GM18505 (cell line): Measurements from ENCODE around the gene RSU1.

Experiments
- ATAC-seq: cut with Tn5 transposase; IDR thresholded peaks from one replicate; pipeline ENCODE4 v1.9.1; 2021; ENCODE audit not compliant: unreplicated experiment
- POLR2A ChIP-seq: IDR thresholded peaks from 4 replicates; pipeline ENCODE4 v1.6.1; 2011; ENCODE audit warnings: borderline replicate concordance; ENCODE audit not compliant: insufficient read depth, insufficient read length; ENCODE audit errors: extremely low read depth

RSU1 gene

GRCh38 chr10:16646181-16647059 lies 170.8 kb downstream of the RSU1 start:
- TF ChIP-seq POLR2A: no peak
- ATAC-seq: no peak

- TF ChIP-seq POLR2A: no peak
- no peak for ATAC-seq
Observed at GRCh38 chr10:16644146-16644545, 173.1 kb downstream of the RSU1 start.

DNA sequence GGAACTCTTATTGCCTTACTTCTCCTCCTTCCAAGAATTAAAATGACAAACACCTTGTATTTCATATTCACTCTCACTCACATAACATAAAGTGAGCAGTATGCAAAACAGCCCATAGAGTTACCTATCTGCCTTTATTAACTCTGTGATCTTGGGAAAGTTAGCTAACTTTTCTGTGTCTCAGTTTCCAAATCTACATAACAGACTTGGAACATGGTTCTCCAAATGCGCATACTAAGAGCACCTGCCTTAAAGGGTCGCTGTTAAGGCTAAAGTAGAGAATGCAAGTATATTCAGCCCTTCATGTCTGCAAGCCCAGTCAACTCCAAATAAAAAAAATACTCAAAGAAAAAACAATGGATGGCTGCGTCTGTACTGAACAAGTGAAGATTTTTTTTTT lies 173.7 kb downstream of the RSU1 start:
- ATAC-seq: no peak
- no peak for TF ChIP-seq POLR2A

- no peak for ATAC-seq
- no peak for TF ChIP-seq POLR2A
Observed at GRCh38 chr10:16640153-16640552, 177.1 kb downstream of the RSU1 start.

GRCh38 chr10:16639471-16639870 lies 177.8 kb downstream of the RSU1 start:
- no peak for ATAC-seq
- no peak for TF ChIP-seq POLR2A

- ATAC-seq: no peak
- TF ChIP-seq POLR2A: no peak
Observed at GRCh38 chr10:16632996-16633395, 184.2 kb downstream of the RSU1 start.

DNA sequence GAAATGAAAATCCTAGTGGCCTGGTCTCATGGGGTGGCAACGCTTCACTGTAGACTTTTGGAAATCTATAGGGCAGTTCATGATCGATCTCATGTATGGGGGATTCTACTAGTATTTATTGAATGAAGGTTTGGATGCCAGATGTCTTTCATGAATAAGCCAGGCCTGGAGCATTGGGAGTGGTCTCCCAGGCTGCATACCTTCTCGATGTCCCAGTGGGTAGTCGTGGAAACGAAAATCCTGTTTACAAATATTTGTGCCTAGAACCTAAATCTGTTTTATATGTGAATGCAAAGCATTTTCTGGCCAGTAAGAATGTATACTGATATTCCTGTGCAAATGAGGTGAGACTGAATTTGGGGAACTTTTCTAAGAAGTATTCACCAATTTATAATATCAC lies 190.5 kb downstream of the RSU1 start:
- ATAC-seq: no peak

GRCh38 chr10:16612981-16613355 lies 204.3 kb downstream of the RSU1 start:
- no peak for TF ChIP-seq POLR2A
- ATAC-seq: no peak

More for the DNA sequence above, 190.5 kb downstream of the RSU1 start:
- no peak for TF ChIP-seq POLR2A

DNA sequence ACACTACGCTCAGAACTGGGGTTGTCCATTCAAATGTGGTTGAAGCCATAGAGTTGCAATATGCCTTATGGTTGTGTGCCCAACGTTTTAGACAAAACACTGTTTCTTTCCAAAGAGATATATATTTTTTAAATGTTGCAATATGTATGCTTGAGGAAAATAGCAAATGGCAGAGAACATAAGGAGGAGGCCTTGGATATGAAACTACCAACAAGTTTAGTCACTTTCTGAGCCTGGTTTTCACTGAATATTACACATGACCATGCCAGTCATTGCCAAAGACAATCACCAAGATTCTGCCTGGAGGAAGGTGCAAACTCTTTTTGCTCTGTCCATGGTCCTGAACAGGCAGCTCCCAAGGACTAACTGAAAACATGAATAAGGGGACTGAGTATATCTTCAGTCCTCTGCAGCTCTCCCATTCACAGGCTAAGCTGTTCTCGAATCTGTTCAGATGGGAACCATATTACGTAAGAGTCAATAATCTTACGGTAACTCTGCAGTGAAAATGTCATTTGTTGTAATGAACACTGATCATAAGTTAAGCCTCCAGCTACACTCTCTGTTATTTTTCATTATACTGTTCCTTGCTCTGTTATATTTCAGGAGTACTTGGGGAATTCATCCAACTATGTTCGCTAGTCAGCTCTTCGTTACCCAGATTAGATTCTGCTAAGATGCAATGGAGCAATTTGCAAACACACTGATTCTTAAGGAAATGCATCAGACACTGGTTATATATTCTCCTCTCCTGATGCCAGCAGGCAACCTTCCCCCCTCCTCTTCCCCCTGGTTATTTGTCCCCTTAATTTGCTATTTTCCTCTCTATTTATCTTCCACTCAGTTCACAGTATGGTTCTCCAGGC lies 204.9 kb downstream of the RSU1 start:
- TF ChIP-seq POLR2A: no peak

GRCh38 chr10:16611037-16611436 lies 206.2 kb downstream of the RSU1 start:
- no peak for TF ChIP-seq POLR2A
- no peak for ATAC-seq

More for the DNA sequence above, 204.9 kb downstream of the RSU1 start:
- no peak for ATAC-seq

GRCh38 chr10:16609211-16609610 lies 208.0 kb downstream of the RSU1 start:
- ATAC-seq: no peak
- no peak for TF ChIP-seq POLR2A

- TF ChIP-seq POLR2A: no peak
- no peak for ATAC-seq
Observed at GRCh38 chr10:16606923-16607322, 210.3 kb downstream of the RSU1 start.

DNA sequence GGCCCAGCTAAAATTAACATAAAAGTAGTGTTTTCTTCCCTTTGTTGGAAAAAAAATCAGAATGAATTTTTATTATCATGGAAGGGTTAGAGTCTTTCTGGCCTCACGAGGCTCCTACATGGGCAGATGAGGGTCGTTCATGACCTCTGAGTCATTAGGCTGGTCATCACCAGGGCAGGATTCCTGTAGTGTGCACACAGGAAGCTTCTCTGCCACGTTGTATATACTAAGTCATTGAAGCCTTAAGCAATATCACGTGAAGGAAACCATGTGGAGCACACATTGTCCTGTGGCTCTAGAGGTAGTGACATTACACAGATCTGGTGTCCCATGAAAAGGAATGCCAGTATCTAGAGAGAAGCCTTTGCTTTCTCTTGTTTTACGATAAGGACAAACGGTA lies 210.8 kb downstream of the RSU1 start:
- no peak for ATAC-seq
- TF ChIP-seq POLR2A: no peak

DNA sequence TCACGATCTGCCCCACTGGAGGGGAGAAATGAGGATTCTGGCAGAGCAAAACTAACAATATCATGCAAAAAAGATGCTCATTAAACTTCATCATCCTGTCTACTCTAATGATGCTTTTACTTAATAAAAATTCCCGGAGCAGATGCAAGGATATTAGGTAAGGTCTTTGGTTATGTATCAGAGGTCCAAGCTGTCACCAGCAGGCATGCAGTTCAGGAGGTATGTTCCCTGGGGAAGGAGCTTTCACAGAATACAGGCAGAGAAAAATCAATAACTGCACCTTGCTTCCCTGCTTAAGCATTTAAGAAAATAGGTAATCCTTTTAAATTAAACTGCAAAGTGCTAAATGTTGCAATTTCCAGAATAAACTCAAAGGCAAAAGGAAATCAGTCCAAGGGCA lies 213.9 kb downstream of the RSU1 start:
- no peak for ATAC-seq

More for the DNA sequence above, 213.9 kb downstream of the RSU1 start:
- TF ChIP-seq POLR2A: no peak
